Glomerular endothelial cell (primary cell): Measurements from ENCODE around the gene SDS. TPM values are rescaled to one million over a fixed set of nuclear protein-coding genes. Genes with fewer than 3 reads are reported as not detected.

Experiments
- DNase-seq: peaks from one replicate; pipeline ENCODE4 v3.0.0-alpha.2; 2011; ENCODE audit warnings: low read depth, low spot score; ENCODE audit errors: extremely low read depth
- total RNA-seq: library from RNA; depleted of rRNA; stranded (reverse); fragments of >200 nt; gene quantifications from 2 replicates; pipeline ENCODE4 v1.2.3, GENCODE V29; 2015

Gene SDS
- total RNA-seq, 1 donor from 2014 or later = not detected

DNA sequence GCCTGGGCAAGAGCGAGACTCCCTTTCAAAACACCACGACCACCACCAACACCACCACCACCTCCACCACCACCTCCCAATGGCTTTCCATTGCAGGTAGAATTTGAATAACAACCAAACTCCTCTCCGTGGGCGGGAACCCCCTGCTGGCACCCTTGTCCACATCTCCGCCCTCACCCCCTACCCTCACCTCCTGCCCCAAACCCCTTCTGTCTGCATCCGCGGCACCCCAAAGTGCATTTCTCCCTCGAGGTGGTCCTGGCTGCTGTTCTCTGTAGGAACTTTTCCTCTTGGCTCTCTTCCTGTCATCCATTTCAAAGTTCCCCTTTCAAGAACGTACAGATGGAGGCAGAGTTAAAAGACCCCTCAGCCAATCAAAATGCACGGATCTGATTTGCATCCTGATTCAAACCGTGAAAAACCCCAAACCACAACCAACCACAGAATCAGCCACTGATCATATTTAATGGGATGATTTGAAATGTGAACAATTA, 22.3 kb upstream of the SDS start:
- DNase-seq = no peak

DNA sequence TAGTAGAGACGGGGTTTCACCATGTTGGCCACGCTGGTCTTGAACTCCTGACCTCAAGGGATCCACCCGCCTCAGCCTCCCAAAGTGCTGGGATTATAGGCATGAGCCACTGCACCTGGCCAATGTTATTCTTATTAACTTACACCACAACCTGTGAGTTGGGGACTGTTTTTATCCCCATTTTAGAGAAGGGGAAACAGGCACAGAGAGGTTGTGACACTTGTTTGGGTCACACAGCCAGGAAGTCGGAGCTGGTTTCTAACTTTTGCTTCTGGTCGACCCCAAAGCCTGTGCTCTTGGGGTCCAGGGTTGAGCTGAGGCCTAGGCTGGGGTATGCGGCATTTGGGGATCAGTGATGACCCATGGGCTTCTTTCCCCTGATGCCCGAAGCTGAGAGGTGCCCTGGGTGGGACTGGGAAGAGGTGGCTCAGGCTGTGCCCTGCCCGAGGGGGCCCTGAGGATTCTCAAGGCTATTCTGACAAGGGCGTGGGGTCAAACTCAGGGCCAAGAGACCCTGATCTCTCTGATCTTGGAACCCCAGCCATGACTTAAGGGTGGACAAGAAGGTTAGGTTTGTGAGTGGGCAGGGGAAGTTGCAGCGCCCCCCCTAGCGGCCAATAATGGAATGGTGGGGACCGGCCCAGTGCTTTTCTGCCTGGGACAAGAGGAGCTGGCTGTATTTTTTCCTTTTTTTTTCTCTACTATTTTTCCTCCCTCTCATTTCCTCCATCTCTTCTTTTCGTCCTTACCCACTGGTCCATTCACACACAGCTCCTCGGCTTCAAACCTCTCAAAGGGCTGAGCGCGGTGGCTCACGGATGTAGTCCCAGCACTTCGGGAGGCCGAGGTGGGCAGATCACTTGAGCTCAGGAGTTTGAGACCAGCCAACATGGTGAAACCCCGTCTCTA, 21.5 kb upstream of the SDS start:
- DNase-seq = no peak

DNA sequence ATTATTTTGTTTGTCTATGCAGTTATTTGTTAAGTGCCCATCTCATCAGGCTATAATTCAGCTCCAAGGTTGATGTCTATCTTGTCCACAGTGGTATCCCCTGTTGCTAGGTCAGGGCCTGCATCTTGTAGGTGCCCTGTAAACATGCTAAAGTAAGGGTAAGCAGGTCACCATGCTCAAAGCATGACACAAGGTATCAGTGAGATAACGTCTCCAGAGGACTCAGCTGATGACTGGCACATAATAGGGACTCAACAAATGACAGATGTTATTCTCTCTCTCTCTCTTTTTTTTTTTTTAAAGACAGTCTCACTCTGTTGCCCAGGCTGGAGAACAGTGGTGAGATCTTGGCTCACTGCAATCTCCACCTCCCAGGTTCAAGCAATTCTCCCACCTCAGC, 20.8 kb upstream of the SDS start:
- no peak for DNase-seq

DNA sequence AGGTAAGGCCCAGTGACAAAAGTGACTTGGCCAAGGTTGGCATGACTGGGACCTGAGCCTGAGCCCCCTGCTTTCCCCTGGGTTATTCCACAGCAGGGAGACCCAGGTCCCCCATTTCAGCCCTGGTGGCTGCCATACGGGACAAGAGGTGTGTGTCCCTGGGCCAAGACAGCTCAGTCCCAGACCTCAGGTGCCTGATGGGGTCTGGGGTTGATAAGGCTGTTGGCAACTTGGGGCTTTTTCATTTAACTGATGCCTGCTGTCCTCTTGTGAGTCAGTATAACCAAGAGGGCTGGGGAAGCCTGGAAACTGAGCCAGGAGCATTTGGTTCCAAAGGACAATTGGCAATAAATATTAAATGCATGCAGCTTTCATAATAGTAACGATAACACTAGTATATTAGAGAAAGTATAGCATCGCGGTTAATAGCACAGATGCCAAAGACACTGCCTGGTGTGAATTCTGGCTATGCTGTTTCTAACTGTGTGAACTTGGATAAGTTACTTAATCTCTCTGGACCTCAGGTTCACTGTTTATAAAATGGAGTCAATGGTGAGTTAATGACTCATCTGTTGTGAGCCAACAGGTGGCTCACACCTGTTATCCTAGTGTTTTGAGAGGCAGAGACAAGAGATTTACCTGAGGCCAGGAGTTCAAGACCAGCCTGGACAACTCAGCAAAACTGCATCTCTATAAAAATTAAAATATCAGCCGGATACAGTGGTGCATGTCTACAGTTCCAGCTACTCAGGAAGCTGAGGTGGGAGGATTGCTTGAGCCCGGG, 19.4 kb upstream of the SDS start:
- DNase-seq = no peak

DNA sequence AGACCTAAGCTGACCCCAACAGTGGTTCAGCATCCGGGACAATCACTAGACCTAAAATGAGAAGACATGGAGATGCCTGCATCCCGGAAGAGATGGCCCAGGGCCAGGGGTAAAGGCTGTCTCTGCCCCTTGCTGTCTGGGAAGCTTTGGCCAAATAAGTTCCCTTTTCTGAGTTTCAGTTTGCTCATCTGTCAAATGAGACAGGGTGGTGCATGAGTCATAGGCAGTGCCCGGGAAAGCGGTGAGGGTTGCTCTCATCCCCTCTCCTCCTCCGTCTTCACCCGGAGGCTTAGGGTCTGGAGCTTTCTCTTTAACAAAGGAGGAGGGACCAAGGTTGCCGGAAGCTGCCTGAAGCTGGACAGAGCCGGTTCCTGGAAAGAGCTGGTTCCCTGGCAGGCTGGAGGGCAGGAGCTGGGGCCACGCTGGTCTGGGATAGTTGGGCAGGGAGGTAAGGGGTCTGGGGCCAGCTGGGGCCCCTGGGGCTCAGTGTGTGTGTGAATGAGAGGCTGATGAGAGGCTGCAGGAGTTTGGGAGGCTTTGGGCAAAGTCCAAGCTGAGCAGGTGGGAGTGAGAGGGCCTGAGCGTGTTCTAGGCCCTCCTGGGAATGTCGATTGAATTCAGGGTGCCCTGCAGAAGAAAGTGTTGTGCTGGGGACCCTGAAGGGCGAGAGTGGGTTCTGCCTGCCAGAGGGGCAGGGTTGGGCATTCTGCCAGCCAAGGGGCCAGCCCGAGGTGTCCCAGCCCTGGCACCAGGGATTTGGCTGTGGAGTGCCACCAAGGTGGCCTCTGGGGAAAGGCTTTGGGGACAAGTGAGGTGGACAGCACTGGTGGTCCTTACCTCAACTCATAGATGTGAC, 18.6 kb upstream of the SDS start, which contains the start of gene SDSL:
TSS of gene SDSL (plus strand) at position 351 of the 856 bp plus-strand sequence. CDS start 5,603 bp downstream, outside the sequence.
- DNase-seq = no peak

DNA sequence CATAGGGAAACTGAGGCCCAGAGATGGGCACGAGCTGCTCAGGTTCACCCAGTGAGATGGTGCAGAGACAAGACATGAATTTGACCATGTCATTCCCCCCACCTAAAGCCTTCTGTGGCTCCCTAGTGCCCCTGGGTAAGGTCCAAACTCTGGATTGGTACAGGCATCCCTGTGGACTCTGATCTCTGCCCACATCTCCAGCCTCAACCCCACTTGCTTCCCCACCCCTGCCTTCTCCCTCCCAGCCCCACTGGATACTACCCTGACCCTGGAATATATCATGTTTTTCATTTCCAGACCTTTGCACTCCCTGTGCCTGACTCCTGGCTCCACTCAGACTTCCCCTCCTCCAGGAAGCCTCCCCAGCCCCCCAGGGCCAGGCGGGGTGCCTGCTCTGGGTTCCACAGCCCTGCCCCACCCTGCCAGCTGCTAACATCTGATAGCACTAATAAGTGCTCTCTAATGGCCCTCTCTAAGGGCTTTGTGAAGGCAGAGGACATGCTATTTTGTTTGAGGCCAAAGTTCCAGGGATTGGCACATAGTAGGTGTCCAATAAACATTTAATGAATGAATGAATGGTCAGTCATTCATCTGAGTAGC, 17.4 kb upstream of the SDS start:
- no peak for DNase-seq

DNA sequence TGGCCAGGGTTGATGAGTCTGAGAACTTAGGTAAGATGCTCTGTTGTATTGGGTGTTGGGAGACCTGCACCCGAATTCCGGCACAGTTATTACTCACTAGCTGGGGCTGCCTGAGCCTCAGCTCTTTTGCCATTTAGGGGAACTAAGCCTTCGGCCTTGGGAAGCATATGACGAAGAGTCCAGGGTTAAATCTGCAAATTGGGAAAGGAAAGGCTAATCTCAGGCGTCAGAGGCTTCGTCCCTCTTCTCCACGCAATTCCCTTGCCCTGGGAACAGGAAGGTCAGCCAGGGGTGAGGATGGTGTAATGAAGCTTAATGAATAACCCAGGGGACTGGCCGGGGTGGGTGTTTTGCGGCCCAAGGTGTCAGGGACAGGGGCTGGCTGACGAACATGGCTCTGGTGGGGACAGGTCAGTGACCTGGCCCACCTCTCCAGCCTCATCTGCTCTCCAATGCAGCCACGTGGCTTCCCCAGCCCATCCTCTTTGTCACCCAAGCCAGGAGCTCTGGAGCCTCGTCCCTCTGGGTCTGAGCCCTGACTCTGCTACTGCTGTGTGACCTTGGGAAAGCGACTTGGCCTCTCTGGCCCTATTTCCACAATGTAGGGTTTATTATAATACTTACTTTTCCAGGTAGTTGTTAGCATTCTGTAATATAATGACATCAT, 14.7 kb upstream of the SDS start:
- no peak for DNase-seq

DNA sequence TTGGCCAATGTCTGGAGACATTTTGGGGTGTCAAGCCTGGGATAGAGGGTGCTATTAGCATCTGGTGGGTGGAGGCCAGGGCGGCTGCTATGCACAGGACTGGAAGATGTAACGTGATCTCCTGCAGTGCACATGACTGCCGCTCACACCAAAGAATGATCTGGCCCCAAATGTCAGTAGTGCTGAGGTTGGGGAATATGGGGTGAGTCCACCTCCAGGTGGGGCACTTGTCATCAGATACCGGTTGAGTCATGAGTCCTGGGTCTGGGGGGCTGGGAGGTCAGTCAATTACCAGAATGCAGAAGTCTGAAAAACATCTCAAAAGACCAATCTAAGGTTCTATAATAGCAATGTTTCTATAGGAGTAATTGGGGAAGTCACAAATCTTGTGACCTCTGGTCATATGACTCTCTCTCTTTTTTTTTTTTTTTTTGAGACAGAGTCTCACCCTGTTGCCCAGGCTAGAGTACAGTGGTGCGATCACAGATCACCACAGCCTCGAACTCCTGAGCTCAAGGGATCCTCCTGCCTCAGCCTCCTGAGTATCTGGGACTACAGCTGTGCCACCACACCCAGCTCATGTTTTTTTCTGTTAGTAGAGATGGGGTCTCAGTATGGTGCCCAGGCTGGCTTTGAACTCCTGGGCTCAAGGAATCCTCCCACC, 12.5 kb upstream of the SDS start:
- no peak for DNase-seq

DNA sequence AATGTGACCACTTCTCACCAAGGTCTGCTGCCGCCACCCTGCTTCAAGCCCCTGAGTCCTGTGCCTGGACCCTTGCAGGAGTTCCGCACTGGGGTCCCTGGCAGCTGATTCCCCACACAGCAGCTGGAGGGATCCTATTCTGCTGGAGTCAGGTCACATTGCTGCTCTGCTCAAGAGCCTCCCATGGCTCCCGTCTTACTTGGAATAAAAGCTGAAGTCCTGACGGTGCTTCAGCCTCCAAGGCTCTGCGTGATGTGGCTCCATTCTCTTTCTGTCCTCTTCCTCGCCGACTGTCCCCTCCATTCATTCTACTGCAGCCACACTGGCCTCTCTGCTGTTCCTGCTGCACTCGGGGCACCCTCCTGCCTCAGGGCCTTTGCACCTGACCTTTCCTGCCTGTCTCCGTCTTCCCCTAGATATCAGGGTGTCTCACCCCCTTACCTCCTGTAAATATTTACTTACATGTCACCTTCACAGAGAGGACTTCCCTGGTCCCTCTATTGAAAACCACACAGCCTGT, 10.9 kb upstream of the SDS start:
- DNase-seq = no peak

DNA sequence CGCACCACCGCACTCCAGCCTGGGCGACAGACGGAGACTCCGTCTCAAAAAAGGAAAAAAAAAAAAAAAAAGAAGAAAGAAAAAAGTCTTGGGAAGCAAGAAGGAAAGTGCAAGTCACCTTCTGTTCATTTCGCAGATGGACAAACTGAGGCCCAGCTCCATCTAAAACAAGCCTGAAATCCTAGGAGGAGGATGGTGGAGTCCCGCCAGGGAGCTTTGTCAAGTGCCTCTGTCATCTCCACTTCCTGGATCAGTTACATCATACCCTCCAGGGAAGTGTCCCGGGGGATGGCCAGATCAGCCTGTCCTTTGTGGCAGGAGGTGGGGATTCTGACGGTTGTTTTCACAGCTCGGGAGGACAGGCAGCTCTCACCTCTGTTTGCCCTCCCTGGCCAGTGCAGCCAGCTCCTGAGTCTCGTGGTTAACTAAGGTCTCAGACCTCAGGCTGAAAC, 9.8 kb upstream of the SDS start:
- DNase-seq = no peak

DNA sequence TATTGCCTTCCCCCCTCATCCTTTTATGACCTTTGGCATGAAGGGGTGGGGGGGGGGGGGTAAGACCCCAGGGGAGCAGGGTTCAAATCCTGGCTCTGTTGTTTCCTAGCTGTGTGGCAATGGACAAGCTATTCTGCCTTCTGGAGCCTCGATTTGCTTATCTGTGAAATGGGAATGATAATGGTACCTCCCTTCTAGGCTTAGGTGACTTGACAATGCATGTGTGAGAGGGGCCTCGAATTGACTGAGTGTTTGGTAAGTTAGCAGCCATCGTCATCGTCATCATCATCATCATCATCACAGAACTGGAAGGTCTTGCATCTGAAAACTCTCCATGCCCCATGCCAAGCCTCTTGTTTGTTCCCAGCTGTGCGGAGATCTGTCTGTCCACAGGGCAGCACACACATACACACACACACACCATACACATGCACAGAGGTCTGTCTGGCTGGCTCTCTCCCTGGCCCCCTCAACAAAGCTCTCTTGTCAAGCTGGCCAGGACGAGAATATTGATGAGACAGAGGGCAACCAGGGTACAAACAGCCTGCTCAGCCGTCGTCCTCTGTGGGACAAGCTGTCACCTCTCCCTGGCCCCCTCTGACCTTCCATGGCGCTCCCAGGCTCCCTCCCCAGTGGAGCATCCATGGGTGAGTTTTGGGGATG, 5.9 kb upstream of the SDS start:
- no peak for DNase-seq

DNA sequence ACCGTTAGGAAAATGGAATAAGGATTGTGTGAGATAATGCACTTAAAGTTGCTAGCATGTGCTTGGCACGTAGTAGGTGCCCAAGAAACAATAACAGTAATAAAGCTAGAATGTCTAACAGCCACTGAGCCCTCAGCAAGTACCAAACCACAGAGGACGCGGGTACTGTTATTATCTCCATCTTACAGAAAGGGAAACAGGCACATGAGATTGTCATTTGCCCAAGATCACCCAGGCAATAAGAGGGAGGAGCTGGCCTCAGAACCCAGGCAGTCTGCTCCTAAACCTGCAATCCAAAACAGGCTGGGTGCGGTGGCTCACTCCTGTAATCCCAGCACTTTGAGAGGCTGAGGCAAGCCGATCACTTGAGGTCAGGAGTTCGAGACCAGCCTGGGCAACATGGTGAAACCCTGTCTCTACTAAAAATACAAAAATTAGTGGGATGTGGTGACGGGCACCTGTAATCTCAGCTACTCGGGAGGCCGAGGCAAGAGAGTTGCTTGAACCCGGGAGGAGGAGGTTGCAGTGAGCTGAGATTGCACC, 5.1 kb upstream of the SDS start:
- DNase-seq = no peak

DNA sequence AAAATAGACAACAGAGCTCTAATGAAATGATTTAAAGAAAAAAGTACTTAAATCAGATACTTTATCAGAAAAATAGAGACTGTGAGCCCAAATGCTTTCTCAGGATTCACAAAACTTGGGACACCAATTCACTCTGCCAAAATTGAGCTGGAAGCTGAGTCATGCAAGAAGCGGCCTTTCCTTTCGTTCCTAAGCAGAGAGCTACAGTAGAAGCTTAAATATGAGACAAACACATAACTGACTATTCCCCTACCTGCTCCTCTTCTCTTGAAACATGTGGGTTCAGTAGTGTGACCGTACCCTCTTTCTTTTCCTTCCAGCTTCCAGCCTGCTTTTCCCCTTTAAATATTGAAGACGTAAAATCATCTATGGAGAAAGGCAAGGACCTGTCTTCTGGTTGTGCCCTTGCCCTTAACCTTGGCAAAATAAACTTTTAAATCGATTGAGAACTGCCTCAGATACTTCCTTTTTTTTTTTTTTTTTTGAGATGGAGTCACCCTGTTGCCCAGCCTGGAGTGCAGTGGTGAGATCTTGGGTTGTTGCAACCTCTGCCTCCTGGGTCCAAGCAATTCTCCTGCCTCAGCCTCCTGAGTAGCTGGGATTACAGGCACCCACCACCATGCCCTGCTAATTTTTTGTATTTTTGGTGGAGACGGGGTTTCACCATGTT, 4.4 kb upstream of the SDS start:
- DNase-seq = no peak

DNA sequence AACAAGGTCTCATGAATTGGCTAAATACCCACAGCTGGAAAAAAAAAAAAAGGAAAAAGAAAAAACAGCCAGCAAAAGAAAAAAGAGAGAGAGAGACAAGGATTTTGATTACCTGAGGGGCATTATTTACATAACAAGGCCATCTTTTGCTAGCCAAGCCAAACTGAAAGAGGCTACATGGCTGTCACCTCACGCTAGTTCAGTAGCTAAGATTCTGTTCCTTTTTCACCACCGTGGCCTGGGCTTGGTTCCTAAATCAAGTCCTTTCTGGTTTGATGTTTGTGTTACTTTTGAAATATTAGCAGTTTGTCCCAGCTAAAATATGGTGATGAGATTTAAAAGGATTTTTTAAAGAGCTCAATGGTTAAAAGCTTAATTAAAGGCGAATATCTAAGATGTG, 2.0 kb upstream of the SDS start:
- DNase-seq = no peak

DNA sequence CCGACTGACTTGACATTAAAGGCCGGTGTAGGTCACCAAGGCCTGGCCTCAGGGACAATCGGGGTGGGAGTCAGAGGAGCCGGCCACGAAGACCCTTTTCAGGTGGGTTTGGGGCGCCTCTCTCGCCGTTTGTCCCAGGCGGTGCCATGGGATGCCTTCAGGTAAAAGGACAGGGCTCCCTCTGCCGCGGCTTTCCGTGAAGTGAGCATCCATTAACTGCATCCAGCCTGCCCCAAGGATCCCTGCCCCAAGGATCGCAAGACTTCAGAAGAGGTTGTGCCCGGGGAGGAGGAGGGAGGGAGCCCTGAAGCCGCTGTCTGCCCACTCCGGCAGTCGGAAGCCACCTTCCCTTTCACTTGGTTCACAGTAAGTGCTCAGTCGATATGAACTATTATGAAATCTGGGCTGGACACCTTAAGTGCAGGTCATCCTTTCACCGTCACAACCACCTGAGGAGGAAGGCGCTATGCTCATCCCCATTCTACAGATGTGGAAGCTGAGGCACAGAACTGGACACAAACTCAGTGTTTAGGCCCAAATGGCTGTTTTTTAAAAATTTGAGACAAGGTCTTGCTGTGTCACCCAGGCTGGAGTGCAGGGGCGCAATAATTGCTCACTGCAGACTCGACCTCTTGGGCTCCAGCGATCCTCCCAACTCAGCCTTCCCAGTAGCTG, 964 bp downstream of the SDS start:
- DNase-seq = no peak

DNA sequence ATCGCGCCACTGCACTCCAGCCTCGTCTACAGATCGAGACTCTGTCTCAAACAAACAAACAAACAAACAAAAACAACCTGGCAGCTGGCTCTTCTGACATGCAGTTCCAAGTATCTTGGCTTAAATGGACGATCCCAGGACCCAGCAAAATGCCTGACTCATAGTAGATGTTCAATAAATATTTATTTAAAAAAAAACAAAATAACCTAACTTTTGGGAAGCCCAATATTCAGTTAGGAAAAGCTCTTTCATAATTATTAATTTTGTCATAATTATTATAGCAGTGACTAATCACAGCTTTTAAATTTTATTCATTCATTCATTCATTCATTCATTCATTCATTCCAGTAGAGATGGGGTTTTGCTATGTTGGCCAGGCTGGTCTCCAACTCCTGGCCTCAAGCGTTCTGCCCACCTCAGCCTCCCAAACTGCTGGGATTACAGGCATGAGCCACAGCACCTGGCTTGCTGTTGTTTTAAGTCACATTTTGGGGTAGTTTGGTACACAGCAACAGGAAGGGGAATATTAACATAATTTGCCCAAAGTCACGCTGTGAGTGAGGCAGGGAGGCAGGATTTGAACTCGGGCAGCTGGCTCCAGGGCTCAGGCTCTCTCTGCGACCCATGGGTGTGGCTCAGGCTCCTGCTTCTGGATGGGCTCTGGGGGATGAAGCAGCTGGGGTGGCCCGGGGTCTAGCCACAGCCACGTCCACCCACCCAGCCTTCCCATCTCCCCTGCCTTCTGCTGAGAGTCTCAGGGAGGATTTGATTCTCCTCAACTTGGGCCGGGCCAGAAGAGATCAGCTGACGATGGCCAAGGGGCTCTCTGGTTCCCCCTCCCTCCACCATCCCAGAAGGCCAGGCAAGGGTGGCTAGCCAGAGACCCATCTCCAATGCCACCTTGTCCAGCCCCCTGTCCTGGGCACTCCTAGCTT, 2.4 kb downstream of the SDS start:
- no peak for DNase-seq
